ENCODE measurements around the gene GLIPR1L2.

DNA sequence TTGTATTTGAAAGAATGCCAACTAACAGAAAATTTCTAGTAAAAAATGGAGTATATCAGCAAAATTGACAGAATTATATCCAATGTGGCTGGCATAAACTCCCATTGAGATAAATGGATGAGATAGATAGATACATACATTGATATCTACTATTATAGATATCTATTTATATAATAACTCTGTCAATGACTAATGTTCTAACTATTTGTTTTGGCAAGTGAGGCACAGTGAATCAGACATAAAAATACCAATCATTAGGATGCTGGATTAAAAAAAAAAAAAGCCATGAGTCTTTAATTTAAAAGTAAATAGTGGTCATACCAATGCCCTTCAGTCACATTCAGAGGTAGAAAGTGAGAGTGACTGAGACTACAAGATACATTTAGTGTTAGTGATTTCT lies 56.0 kb downstream of the GLIPR1L2 start:
- TF ChIP-seq, protein P1, sequence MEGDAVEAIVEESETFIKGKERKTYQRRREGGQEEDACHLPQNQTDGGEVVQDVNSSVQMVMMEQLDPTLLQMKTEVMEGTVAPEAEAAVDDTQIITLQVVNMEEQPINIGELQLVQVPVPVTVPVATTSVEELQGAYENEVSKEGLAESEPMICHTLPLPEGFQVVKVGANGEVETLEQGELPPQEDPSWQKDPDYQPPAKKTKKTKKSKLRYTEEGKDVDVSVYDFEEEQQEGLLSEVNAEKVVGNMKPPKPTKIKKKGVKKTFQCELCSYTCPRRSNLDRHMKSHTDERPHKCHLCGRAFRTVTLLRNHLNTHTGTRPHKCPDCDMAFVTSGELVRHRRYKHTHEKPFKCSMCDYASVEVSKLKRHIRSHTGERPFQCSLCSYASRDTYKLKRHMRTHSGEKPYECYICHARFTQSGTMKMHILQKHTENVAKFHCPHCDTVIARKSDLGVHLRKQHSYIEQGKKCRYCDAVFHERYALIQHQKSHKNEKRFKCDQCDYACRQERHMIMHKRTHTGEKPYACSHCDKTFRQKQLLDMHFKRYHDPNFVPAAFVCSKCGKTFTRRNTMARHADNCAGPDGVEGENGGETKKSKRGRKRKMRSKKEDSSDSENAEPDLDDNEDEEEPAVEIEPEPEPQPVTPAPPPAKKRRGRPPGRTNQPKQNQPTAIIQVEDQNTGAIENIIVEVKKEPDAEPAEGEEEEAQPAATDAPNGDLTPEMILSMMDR (IDR thresholded peaks at IDR 0.05): no peak
- TF ChIP-seq POLR2A (IDR thresholded peaks at IDR 0.05) (no peak), POLR2AphosphoS5 (IDR thresholded peaks at IDR 0.05) (no peak), EP300 (IDR thresholded peaks at IDR 0.05; ENCODE audit: low read depth) (no peak)
